Activated T-cell treated with anti-CD3 and anti-CD28 coated beads, Interleukin-2, amount 50 U/mL, for 4 hours (primary cell): Measurements from ENCODE around the gene MTMR3. TPM values are rescaled to one million over a fixed set of nuclear protein-coding genes. Genes with fewer than 3 reads are reported as not detected.

Experiments
- ATAC-seq, 2 donors: fragments of 200-7000 bp; cut with Tn5 transposase; one replicate each; pipeline ENCODE4 v1.10.0; 2021
- DNase-seq: peaks from one replicate; pipeline ENCODE4 v3.0.0-alpha.2; 2020
- H3K27me3 Mint-ChIP-seq: one replicate; pipeline ENCODE4 v1.8.0; 2021; ENCODE audit warnings: low read depth, mixed read lengths
- H3K36me3 Mint-ChIP-seq: one replicate; pipeline ENCODE4 v1.8.0; 2022; ENCODE audit warnings: mixed read lengths; ENCODE audit not compliant: insufficient read depth
- H3K4me1 Mint-ChIP-seq: one replicate; pipeline ENCODE4 v1.8.0; 2021; ENCODE audit warnings: low read depth, mixed read lengths
- H3K4me3 Mint-ChIP-seq: one replicate; pipeline ENCODE4 v1.8.0; 2021; ENCODE audit warnings: mild to moderate bottlenecking, moderate library complexity, mixed read lengths
- H3K9me3 Mint-ChIP-seq: one replicate; pipeline ENCODE4 v1.8.0; 2021; ENCODE audit warnings: mixed read lengths
- total RNA-seq, 3 donors: library from RNA; stranded (reverse); gene quantifications; one replicate each; pipeline ENCODE4 v1.2.1, GENCODE V29; 2021

Gene MTMR3
- total RNA-seq, 3 donors from 2014 or later = 15.2 to 19.8 (median 15.8) TPM

DNA sequence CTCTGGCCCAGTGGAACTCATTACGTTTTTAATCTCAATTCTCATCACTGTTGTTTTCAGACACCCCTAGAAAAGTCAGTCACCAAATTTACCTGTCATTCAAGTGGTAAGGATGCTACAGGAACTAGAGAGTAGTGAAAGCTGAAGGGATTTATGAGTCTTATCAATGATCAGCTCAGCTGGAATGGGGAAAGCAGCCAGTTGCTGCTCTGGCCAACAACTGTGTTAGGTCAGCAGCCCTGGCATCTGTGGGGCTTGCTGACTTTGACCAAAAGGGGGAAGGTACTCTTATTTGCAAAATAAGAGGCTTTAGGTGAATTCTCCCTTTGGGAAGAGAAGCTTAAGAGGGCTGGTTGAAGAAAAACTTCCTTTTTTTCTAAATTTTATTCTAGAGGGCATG, 121.1 kb downstream of the MTMR3 start:
- no peak for DNase-seq
- no peaks in the 10 kb centered on the region for H3K27me3 Mint-ChIP-seq
- H3K36me3 Mint-ChIP-seq = peaks cover 21% of the 10 kb centered on the region

DNA sequence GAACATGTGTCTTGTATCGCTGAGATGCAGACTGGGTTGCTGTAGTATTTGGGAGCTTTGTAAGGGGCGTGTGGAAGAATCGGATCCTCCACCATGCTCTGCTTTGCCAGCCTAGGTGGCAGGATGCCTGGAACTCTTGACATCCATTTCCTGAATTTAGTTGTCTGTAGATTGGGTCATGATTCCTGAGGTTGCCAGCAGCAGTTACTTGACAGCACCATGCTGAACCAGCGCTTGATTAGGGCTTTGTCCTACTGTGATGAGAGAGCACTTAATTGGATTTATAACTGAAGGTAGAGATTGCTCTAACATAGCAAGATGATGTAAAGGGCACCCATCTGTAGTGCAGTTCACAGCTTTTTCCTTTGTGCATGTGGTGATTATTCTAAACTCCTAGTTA, 121.7 kb downstream of the MTMR3 start:
- Mint-ChIP-seq H3K27me3 (no peaks in the 10 kb centered on the region), H3K4me3 (no peak overlapping the region), H3K9me3 (no peaks in the 10 kb centered on the region), H3K4me1 (peaks cover 10% of the 10 kb centered on the region), H3K36me3 (peaks cover 22% of the 10 kb centered on the region)
- ATAC-seq (no peak), DNase-seq (no peak)

More for the DNA sequence above, 121.1 kb downstream of the MTMR3 start:
- Mint-ChIP-seq H3K9me3 (no peaks in the 10 kb centered on the region), H3K4me3 (no peak overlapping the region), H3K4me1 (peaks cover 10% of the 10 kb centered on the region)
- no peak for ATAC-seq

DNA sequence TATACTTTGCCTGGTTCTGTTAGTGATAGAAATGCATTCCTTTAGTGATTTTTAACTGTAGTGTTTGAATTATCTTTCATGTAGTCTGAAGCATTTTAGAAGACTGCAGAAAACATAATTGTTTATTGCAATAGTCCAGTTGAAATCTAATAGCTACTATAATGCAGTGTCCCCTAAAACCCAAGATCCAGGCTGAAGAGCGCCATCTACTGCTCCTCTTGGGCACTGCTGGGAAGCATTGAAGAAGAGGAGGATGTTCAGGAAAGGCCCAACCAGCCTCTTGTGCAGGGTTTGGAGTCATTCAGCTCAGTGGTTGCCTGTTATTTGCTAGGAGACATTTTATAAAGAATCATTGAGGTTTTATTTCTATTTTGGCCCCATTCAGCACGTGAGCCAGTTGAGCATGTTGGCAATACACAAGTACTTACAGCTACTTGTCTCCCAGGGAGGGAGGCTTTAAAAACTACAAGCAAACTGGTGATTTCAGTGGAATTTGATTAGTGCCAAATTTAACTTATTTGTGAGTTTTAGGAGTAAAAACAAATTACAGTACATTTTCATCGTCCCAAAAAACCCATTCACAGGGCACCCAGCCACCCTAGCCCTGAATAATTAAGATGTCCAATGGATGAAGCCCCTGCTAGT, 122.4 kb downstream of the MTMR3 start:
- peak; percentile 58 for DNase-seq
- Mint-ChIP-seq H3K27me3 (no peaks in the 10 kb centered on the region), H3K36me3 (peaks cover 24% of the 10 kb centered on the region), H3K4me3 (no peak overlapping the region), H3K4me1 (peaks cover 10% of the 10 kb centered on the region), H3K9me3 (no peaks in the 10 kb centered on the region)
- ATAC-seq = peak; percentile 54 to 62

DNA sequence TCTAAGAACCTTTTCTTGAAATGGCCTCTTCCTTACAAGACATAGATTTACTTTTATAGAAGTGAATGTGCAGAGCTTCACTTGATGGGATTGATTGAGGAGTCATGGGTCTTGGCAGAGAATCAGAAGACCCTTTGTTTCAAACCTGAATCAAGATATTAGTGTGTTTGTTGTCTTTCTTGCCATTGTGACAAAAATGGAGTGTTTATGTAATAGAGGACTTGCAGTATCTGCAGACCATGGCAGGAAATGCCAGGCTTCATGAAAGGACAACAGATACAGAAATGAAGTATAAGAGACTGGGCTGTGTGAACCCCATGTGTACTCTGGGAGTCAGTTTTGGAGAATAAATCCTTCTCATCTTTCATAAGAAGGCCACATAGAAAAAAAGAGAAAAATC, 124.4 kb downstream of the MTMR3 start:
- DNase-seq (no peak), ATAC-seq (no peak)
- no peaks in the 10 kb centered on the region for H3K9me3 Mint-ChIP-seq
- no peaks in the 10 kb centered on the region for H3K27me3 Mint-ChIP-seq
- peaks cover 27% of the 10 kb centered on the region for H3K36me3 Mint-ChIP-seq
- H3K4me1 Mint-ChIP-seq = peaks cover 6% of the 10 kb centered on the region
- H3K4me3 Mint-ChIP-seq = no peak overlapping the region

DNA sequence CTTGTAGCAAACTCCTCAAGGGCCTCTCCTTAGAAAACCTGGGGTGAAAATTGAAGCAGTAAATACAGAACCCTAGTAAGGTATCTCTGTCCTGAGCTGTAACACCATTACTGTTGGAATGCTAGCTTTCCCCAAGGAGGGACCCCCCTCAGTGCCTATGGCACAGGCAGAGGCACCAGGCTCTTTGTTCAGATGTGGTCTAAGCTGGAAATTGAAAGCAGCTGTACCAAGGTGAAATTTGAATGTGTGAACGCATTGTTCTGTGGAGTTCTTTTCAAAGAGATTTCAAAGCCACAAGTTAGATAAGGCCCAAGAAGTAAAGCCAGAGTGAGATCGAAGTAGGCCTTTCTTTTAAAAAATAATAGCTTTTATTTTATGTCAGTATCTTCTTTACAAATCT, 125.4 kb downstream of the MTMR3 start:
- Mint-ChIP-seq H3K27me3 (no peaks in the 10 kb centered on the region), H3K36me3 (peaks cover 28% of the 10 kb centered on the region), H3K4me1 (peaks cover 6% of the 10 kb centered on the region), H3K9me3 (no peaks in the 10 kb centered on the region), H3K4me3 (no peak overlapping the region)
- DNase-seq = no peak
- ATAC-seq = no peak

DNA sequence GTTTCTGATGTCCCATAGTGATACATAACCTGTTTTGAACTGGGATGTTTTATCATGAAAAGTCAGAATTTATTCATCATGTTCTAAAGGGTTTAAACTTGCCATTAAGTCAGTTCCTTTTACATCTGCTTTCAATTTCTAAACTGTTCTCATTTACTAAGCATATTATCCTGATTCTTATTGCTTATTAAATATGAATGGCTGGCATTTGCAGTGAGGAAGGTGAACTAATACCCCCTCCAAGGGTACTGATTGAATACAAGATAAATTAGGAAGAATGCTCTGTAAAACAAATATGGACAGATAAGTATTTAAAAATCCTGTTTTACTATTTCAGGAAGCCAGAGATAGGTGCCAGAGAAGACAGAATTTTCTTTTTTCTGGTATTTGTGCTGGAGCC, 126.5 kb downstream of the MTMR3 start:
- Mint-ChIP-seq H3K36me3 (peaks cover 36% of the 10 kb centered on the region), H3K4me1 (peaks cover 6% of the 10 kb centered on the region), H3K27me3 (no peaks in the 10 kb centered on the region), H3K4me3 (no peak overlapping the region), H3K9me3 (no peaks in the 10 kb centered on the region)
- ATAC-seq (no peak), DNase-seq (no peak)

DNA sequence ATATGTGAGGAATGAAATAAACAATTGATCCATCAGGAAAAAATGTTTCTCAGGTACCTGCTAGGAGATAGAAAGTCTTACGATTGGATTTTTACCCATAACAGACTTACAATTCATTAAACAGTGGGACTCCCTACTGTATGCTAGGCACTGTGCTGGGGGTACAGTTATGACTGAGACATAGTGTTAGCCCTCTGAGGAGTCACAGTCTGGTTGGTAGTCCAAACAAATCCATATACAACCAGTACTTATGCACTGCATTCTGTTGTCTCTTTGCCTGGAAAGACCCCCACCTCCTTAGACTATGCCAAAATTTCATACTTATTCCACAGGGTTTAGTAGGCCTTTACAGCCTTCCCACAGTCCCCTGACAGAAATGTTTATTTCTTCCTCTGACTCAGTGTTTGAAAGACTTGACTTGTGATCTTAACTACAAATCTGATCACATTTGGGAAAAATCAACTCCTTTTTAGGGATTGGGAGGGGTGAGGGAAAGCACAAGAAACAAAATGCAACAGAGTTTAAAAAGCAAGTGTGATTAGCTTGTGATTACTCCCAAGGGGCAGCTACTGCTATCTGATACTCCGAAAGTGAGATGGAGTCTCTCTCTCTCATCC, 127.9 kb downstream of the MTMR3 start:
- H3K4me3 Mint-ChIP-seq = no peak overlapping the region

DNA sequence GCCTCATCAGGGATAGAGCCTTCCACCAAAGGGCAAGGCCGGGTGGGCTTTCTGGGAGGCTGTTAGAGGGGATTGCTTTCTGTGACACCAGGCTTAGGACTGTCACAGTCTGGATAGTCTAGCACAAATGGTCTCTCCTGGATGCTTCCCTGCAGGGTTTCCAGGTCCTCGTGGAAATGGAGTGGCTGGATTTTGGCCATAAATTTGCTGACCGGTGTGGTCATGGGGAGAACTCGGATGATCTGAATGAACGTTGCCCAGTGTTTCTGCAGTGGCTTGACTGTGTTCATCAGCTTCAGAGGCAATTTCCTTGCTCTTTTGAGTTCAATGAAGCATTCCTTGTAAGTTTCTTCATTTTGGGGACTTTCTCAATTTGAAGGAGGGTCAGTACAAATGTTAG, 130.2 kb downstream of the MTMR3 start:
- peaks cover 2% of the 10 kb centered on the region for H3K4me1 Mint-ChIP-seq
- H3K36me3 Mint-ChIP-seq = peaks cover 53% of the 10 kb centered on the region

More for the DNA sequence above, 127.9 kb downstream of the MTMR3 start:
- no peak for ATAC-seq
- no peak for DNase-seq
- Mint-ChIP-seq H3K27me3 (no peaks in the 10 kb centered on the region), H3K4me1 (peaks cover 2% of the 10 kb centered on the region), H3K9me3 (no peaks in the 10 kb centered on the region), H3K36me3 (peaks cover 42% of the 10 kb centered on the region)

DNA sequence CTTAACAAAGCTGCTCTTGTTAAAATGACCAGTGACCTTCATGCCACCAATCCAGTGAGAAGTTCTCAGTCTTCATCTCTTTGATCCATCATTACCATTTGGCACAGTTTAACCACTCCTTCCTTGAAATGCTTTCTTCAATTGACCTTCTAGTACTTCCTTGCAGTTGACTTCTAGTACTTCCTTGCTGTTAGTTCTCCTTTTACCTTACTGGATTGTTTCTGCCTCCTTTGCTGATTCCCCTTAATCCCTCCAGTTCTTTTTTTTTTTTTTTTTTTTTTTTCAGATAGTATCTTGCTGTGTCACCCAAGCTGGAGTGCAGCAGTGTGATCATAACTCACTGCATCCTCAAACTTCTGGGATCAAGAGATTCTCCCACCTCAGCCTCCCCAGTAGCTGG, 131.3 kb downstream of the MTMR3 start:
- H3K9me3 Mint-ChIP-seq = no peaks in the 10 kb centered on the region
- H3K4me1 Mint-ChIP-seq = no peaks in the 10 kb centered on the region
- H3K36me3 Mint-ChIP-seq = peaks cover 48% of the 10 kb centered on the region
- no peak for ATAC-seq
- H3K27me3 Mint-ChIP-seq = no peaks in the 10 kb centered on the region
- DNase-seq = no peak
- H3K4me3 Mint-ChIP-seq = no peak overlapping the region

More for the DNA sequence above, 130.2 kb downstream of the MTMR3 start:
- H3K4me3 Mint-ChIP-seq = no peak overlapping the region
- no peaks in the 10 kb centered on the region for H3K27me3 Mint-ChIP-seq
- ATAC-seq = no peak
- no peaks in the 10 kb centered on the region for H3K9me3 Mint-ChIP-seq
- no peak for DNase-seq

DNA sequence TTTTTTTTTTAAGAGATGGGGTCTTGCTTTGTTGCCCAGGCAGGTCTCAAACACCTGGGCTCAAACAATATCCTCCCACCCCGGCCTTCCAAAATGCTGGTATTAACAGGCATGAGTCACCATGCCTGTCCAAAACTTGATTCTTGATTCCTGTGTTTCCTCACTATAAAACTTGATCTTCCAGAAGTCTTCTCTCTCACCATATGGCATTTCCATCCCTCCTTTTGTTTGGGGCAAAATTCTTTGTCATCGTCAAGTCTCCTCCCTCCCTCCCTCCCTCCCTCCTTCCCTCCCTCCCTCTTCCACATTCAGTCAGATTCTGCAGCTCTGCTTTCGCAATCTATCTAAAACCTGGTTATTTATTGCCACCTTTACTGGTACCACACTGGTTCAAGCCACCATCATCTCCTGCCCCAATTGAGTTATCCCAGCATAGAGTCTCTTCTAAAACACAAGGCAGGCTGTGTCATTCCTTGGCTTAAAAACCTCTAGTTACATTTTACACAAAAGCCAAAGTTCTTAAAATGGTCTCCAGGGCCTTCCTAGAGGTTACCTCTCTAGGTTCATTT, 132.3 kb downstream of the MTMR3 start:
- no peak for ATAC-seq
- H3K27me3 Mint-ChIP-seq = no peaks in the 10 kb centered on the region

DNA sequence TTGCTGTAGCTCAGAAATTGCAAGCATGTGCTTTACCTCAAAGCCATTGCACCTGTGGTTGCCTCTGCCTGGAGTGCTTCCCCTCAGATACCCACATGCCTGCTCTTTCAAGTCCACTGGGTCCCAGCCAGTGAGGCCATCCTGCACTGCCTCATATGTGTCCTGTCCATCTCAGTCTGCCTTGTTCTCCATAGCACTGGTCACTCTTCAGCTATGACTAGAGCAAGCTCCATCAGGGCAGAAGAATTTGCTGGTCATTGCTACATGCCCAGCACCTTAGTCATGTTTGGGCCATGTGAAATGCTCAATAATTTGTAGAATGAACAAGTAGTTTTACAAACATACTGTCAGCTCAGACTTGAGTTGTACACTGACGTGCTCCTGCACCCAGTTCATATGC, 132.9 kb downstream of the MTMR3 start:
- Mint-ChIP-seq H3K4me3 (no peak overlapping the region), H3K36me3 (peaks cover 57% of the 10 kb centered on the region), H3K9me3 (no peaks in the 10 kb centered on the region), H3K27me3 (no peaks in the 10 kb centered on the region), H3K4me1 (no peaks in the 10 kb centered on the region)
- ATAC-seq = no peak
- DNase-seq = no peak

More for the DNA sequence above, 132.3 kb downstream of the MTMR3 start:
- Mint-ChIP-seq H3K4me3 (no peak overlapping the region), H3K9me3 (no peaks in the 10 kb centered on the region), H3K4me1 (no peaks in the 10 kb centered on the region), H3K36me3 (peaks cover 52% of the 10 kb centered on the region)
- no peak for DNase-seq

DNA sequence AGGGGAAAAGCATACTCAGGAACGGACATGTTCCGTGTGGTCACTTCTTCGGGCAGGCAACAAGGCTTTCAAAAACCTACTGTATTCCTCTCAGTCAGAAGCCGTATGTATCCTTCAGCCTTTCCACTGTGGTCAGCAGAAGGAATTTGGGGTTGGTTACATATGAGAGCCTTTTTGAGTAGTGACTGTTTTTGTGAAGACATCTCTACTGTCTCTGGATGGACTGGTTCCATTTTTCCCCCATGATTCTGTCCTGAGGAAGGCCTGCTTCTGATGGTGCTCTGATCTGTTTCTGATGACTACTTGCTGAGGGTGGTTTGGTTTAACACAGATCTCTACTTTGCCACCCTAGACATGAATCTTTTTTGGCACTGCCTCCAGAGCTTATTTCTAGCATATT, 133.6 kb downstream of the MTMR3 start:
- DNase-seq (no peak), ATAC-seq (no peak)
- Mint-ChIP-seq H3K27me3 (no peaks in the 10 kb centered on the region), H3K4me3 (no peak overlapping the region), H3K9me3 (no peaks in the 10 kb centered on the region), H3K36me3 (peaks cover 61% of the 10 kb centered on the region), H3K4me1 (no peaks in the 10 kb centered on the region)

DNA sequence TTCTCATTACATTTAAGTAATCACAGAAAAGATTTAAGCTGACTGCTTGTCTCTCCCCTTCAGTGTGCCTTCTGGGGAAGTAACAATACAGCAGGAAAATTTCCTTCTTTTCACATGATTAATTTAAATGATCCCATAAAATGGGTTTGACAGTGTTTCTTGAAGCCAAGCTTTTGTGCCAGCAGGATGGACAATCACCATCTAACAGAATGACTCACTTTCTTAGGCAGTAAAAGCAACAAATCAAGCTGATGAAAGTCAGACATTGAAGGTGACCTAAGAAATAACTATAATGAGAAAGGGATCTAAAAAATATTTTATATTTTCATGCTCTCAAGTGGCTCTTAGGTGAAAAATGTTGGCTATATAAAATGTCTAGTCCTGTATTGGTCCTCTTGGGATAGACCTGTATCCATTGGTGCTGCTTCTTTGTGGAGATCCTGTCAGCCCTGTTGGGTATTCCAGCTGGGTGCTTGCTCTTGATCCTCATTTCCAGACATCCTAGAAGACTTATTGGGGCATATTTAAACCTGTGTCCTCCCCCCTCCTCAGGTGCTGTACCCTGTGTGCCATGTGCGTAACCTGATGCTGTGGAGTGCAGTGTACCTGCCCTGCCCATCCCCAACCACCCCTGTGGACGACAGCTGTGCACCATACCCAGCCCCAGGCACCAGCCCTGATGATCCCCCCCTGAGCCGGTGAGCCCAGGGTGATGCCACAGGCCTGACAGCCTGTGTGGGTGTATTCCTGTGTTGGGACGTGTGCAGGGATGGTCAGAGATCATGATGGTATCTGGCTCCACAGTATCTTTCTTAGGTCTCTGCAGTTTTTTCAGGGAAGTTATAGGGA, 134.6 kb downstream of the MTMR3 start:
- Mint-ChIP-seq H3K36me3 (peaks cover 54% of the 10 kb centered on the region), H3K27me3 (no peaks in the 10 kb centered on the region), H3K4me1 (no peaks in the 10 kb centered on the region), H3K4me3 (no peak overlapping the region), H3K9me3 (no peaks in the 10 kb centered on the region)
- ATAC-seq (no peak), DNase-seq (no peak)

DNA sequence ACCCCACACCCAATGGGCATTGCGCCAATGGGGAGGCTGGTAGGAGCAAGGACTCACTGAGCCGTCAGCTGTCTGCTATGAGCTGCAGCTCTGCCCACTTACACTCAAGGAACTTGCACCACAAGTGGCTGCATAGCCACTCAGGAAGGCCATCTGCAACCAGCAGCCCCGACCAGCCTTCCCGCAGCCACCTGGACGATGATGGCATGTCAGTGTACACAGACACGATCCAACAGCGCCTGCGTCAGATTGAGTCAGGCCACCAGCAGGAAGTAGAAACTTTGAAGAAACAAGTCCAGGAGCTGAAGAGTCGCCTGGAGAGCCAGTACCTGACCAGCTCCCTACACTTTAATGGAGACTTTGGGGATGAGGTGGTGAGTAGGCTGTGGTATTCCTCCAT, 137.5 kb downstream of the MTMR3 start:
- H3K36me3 Mint-ChIP-seq = peaks cover 57% of the 10 kb centered on the region
- ATAC-seq = no peak
- H3K27me3 Mint-ChIP-seq = no peaks in the 10 kb centered on the region
- H3K4me1 Mint-ChIP-seq = peaks cover 2% of the 10 kb centered on the region
- H3K4me3 Mint-ChIP-seq = no peak overlapping the region
- H3K9me3 Mint-ChIP-seq = no peaks in the 10 kb centered on the region
- DNase-seq = no peak
